ENCODE data around the gene RHD. TPM values are rescaled to one million over a fixed set of nuclear protein-coding genes. Genes with fewer than 3 reads are reported as not detected.
"Not testable (repeated sequence)": the region's sequence is repeated elsewhere in the genome, so short reads cannot be mapped to it uniquely, and the experiment has no call there.

Gene RHD
- total RNA-seq, 1 experiment from 2014 or later = not detected

- H3K4me1 Mint-ChIP-seq (ENCODE audit: low read depth, unreplicated experiment); H3K9me3 ChIP-seq; H3K36me3 Mint-ChIP-seq (ENCODE audit: insufficient read depth, unreplicated experiment); H3K27me3 Mint-ChIP-seq (ENCODE audit: insufficient read depth, unreplicated experiment); DNase-seq; POLR2A ChIA-PET; H3K27ac Mint-ChIP-seq (ENCODE audit: unreplicated experiment); BruUV-seq (replicated peaks); H3K36me3 ChIP-seq (ENCODE audit: control insufficient read depth, insufficient read depth, low read length); CTCF ChIA-PET; H3K4me3 Mint-ChIP-seq (ENCODE audit: unreplicated experiment); H3K4me1 ChIP-seq; H3K4me3 ChIP-seq (ENCODE audit: low read depth, low read length); H3K9me3 Mint-ChIP-seq (ENCODE audit: unreplicated experiment); intact Hi-C loops (cut with micrococcal nuclease; ENCODE audit: unreplicated experiment); H3K27me3 ChIP-seq (replicated peaks; ENCODE audit: control insufficient read depth, insufficient read depth, low read length): not testable (repeated sequence)
Observed at GRCh38 chr1:25329950-25330349, 57.6 kb downstream of the RHD start.

GRCh38 chr1:25336922-25337354 is 64.6 kb downstream of the RHD start:
- H3K4me1 Mint-ChIP-seq (ENCODE audit: low read depth, unreplicated experiment); H3K9me3 ChIP-seq; intact Hi-C loops (cut with micrococcal nuclease; ENCODE audit: unreplicated experiment); H3K27me3 ChIP-seq (replicated peaks; ENCODE audit: control insufficient read depth, insufficient read depth, low read length); H3K4me1 ChIP-seq; CTCF ChIA-PET; H3K27ac Mint-ChIP-seq (ENCODE audit: unreplicated experiment); H3K36me3 ChIP-seq (ENCODE audit: control insufficient read depth, insufficient read depth, low read length); H3K27me3 Mint-ChIP-seq (ENCODE audit: insufficient read depth, unreplicated experiment); H3K9me3 Mint-ChIP-seq (ENCODE audit: unreplicated experiment); POLR2A ChIA-PET: not testable (repeated sequence)
- Mint-ChIP-seq H3K4me3 (ENCODE audit: unreplicated experiment) (peak overlapping the region; percentile 91), H3K36me3 (ENCODE audit: insufficient read depth, unreplicated experiment) (peaks cover 15% of the 10 kb centered on the region)
- TSS peak; percentile 77 for BruUV-seq (replicated peaks)
- peak; percentile 48 to 62 for DNase-seq
- peak overlapping the region; percentile 60 for H3K4me3 ChIP-seq (ENCODE audit: low read depth, low read length)

GRCh38 chr1:25337483-25338187 is 65.3 kb downstream of the RHD start:
- H3K27me3 Mint-ChIP-seq (ENCODE audit: insufficient read depth, unreplicated experiment); H3K9me3 ChIP-seq; H3K36me3 ChIP-seq (ENCODE audit: control insufficient read depth, insufficient read depth, low read length); intact Hi-C loops (cut with micrococcal nuclease; ENCODE audit: unreplicated experiment); CTCF ChIA-PET; POLR2A ChIA-PET; BruUV-seq (replicated peaks); H3K4me1 ChIP-seq; H3K9me3 Mint-ChIP-seq (ENCODE audit: unreplicated experiment); H3K27me3 ChIP-seq (replicated peaks; ENCODE audit: control insufficient read depth, insufficient read depth, low read length); H3K4me1 Mint-ChIP-seq (ENCODE audit: low read depth, unreplicated experiment): not testable (repeated sequence)
- H3K4me3 ChIP-seq (ENCODE audit: low read depth, low read length) = peak overlapping the region; percentile 40
- Mint-ChIP-seq H3K36me3 (ENCODE audit: insufficient read depth, unreplicated experiment) (peaks cover 16% of the 10 kb centered on the region), H3K27ac (ENCODE audit: unreplicated experiment) (peak overlapping the region; percentile 55), H3K4me3 (ENCODE audit: unreplicated experiment) (peak overlapping the region; percentile 82)
- DNase-seq = peak in 1 of 2 experiments; percentile 10

- peaks cover 16% of the 10 kb centered on the region for H3K36me3 Mint-ChIP-seq (ENCODE audit: insufficient read depth, unreplicated experiment)
- POLR2A ChIA-PET = no interaction called here
Observed at GRCh38 chr1:25338188-25338981, 66.1 kb downstream of the RHD start, which contains the start of gene TMEM50A. Gene TMEM50A (plus strand): TSS chr1:25338334. CDS start chr1:25340487, 2,153 bp downstream.

More at GRCh38 chr1:25338188-25338981, 66.1 kb downstream of the RHD start, which contains the start of gene TMEM50A:
- H3K4me1 ChIP-seq = no peaks in the 10 kb centered on the region
- CTCF ChIA-PET = no interaction called here
- peak within 1 kb of the TSS; percentile 73 for H3K4me3 ChIP-seq (ENCODE audit: low read depth, low read length)
- peaks cover 7% of the 10 kb centered on the region for H3K4me1 Mint-ChIP-seq (ENCODE audit: low read depth, unreplicated experiment)
- DNase-seq = peak; percentile 87 to 92
- H3K9me3 Mint-ChIP-seq (ENCODE audit: unreplicated experiment) = no peaks in the 10 kb centered on the region
- H3K9me3 ChIP-seq = no peaks in the 10 kb centered on the region
- H3K27ac Mint-ChIP-seq (ENCODE audit: unreplicated experiment) = peak within 1 kb of the TSS; percentile 55
- no peaks in the 10 kb centered on the region for H3K27me3 Mint-ChIP-seq (ENCODE audit: insufficient read depth, unreplicated experiment)
- intact Hi-C loops (cut with micrococcal nuclease; ENCODE audit: unreplicated experiment) = no loop called here
- peak within 1 kb of the TSS; percentile 91 for H3K4me3 Mint-ChIP-seq (ENCODE audit: unreplicated experiment)
- no peaks in the 10 kb centered on the region for H3K36me3 ChIP-seq (ENCODE audit: control insufficient read depth, insufficient read depth, low read length)
- TF ChIP-seq CTCF (IDR thresholded peaks at IDR 0.05; ENCODE audit: insufficient read depth in 1 of 2, low read depth in 1 of 2, low read length in 1 of 2, severe bottlenecking in 1 of 2, unreplicated experiment in 1 of 2) = no peak
- no peaks in the 10 kb centered on the region for H3K27me3 ChIP-seq (replicated peaks; ENCODE audit: control insufficient read depth, insufficient read depth, low read length)
- no TSS peak for BruUV-seq (replicated peaks)

Data from Caco-2 (cell line).